A673 (cell line): Measurements from ENCODE around the gene AFAP1L1.

Experiments used
- CTCF ChIP-seq: fragments of 300-800, 200-600 bp; sonication (generic); conservative IDR thresholded peaks from 2 replicates; pipeline ENCODE4 v1.5.1; 2017; ENCODE audit warnings: low read depth, mild to moderate bottlenecking, antibody characterized with exemption, low read length, moderate library complexity, mixed read lengths
- EZH2 ChIP-seq: fragments of 200-600 bp; sonication (generic); IDR thresholded peaks from 2 replicates; pipeline ENCODE4 v1.6.1; 2017; ENCODE audit warnings: borderline replicate concordance, low read depth, mild to moderate bottlenecking, mixed read lengths, antibody characterized with exemption, low read length; ENCODE audit not compliant: poor library complexity, severe bottlenecking

- TF ChIP-seq CTCF (no peak), EZH2 (no peak)
These were observed 106.7 kb downstream of the AFAP1L1 start for GRCh38 chr5:149378241-149378820.
